ENCODE results near the gene RANBP10. TPM values are rescaled to one million over a fixed set of nuclear protein-coding genes. Genes with fewer than 3 reads are reported as not detected.

The RANBP10 gene
- total RNA-seq, 2 donors from 2014 or later: 14.7 to 22.5 TPM

- no peak overlapping the region for H3K4me3 ChIP-seq
- H3K9me3 ChIP-seq: no peaks in the 10 kb centered on the region
- H3K27ac ChIP-seq: no peak overlapping the region
- intact Hi-C loops (cut with DNase I): no loop called here
- TF ChIP-seq CTCF (IDR thresholded peaks at IDR 0.05): no peak
- DNase-seq: no peak
- H3K9ac ChIP-seq (ENCODE audit: low read depth in 2 of 2, low read length in 2 of 2): no peak overlapping the region
- no peaks in the 10 kb centered on the region for H3K4me1 ChIP-seq
- no peaks in the 10 kb centered on the region for H3K36me3 ChIP-seq
- H3K27me3 ChIP-seq: no peaks in the 10 kb centered on the region
Measured at GRCh38 chr16:67761924-67762323, 44.4 kb downstream of the RANBP10 start.

GRCh38 chr16:67760956-67761230 is 45.5 kb downstream of the RANBP10 start:
- DNase-seq: peak; percentile 66
- Histone ChIP-seq H3K4me3 (no peak overlapping the region), H3K36me3 (no peaks in the 10 kb centered on the region), H3K4me1 (no peaks in the 10 kb centered on the region), H3K27me3 (no peaks in the 10 kb centered on the region), H3K9me3 (no peaks in the 10 kb centered on the region), H3K27ac (no peak overlapping the region), H3K9ac (ENCODE audit: low read depth in 2 of 2, low read length in 2 of 2) (no peak overlapping the region)
- TF ChIP-seq CTCF (IDR thresholded peaks at IDR 0.05): no peak
- intact Hi-C loops (cut with DNase I): no loop called here

- intact Hi-C loops (cut with DNase I): no loop called here
- Histone ChIP-seq H3K4me1 (no peaks in the 10 kb centered on the region), H3K9ac (ENCODE audit: low read depth in 2 of 2, low read length in 2 of 2) (peak overlapping the region in 1 of 2 donors; percentile 9), H3K4me3 (no peak overlapping the region), H3K27ac (no peak overlapping the region), H3K36me3 (no peaks in the 10 kb centered on the region), H3K27me3 (no peaks in the 10 kb centered on the region), H3K9me3 (no peaks in the 10 kb centered on the region)
- no peak for DNase-seq
- TF ChIP-seq CTCF (IDR thresholded peaks at IDR 0.05): no peak
Measured at GRCh38 chr16:67760206-67760955, 46.0 kb downstream of the RANBP10 start.

GRCh38 chr16:67758966-67759365 is 47.4 kb downstream of the RANBP10 start:
- H3K4me1 ChIP-seq: no peaks in the 10 kb centered on the region
- TF ChIP-seq CTCF (IDR thresholded peaks at IDR 0.05): no peak
- no peak overlapping the region for H3K9ac ChIP-seq (ENCODE audit: low read depth in 2 of 2, low read length in 2 of 2)
- no peak overlapping the region for H3K27ac ChIP-seq
- intact Hi-C loops (cut with DNase I): no loop called here
- no peak overlapping the region for H3K4me3 ChIP-seq
- H3K9me3 ChIP-seq: no peaks in the 10 kb centered on the region
- no peaks in the 10 kb centered on the region for H3K27me3 ChIP-seq
- no peak for DNase-seq
- no peaks in the 10 kb centered on the region for H3K36me3 ChIP-seq

- no peak for TF ChIP-seq CTCF (IDR thresholded peaks at IDR 0.05)
- Histone ChIP-seq H3K4me1 (no peaks in the 10 kb centered on the region), H3K9ac (ENCODE audit: low read depth in 2 of 2, low read length in 2 of 2) (no peak overlapping the region), H3K27me3 (no peaks in the 10 kb centered on the region), H3K9me3 (no peaks in the 10 kb centered on the region), H3K4me3 (no peak overlapping the region), H3K36me3 (no peaks in the 10 kb centered on the region), H3K27ac (no peak overlapping the region)
- no peak for DNase-seq
- intact Hi-C loops (cut with DNase I): no loop called here
Measured at GRCh38 chr16:67758006-67758405, 48.4 kb downstream of the RANBP10 start.
